Caki2 (cell line): ENCODE measurements around the gene NFIX. TPM values are rescaled to one million over a fixed set of nuclear protein-coding genes. Genes with fewer than 3 reads are reported as not detected.

Experiments used
- DNase-seq: peaks from one replicate; pipeline ENCODE4 v3.0.0-alpha.2; 2015; ENCODE audit warnings: low read depth
- in situ Hi-C: cut with HindIII; loops from 2 replicates; pipeline ENCODE4 v1.10.0; 2016; ENCODE audit warnings: low sequenced_read_pairs, low pct_unique_long_range_greater_than_20kb, mixed read lengths
- total RNA-seq: library from RNA; depleted of rRNA; stranded (reverse); fragments of >200 nt; shearing (Covaris generic); gene quantifications from 2 replicates; pipeline ENCODE4 v1.2.3, GENCODE V29; 2014; ENCODE audit warnings: low replicate concordance

NFIX gene
- total RNA-seq, 1 experiment from 2014 or later: 1.2 TPM

- in situ Hi-C loops: no loop called here
- no peak for DNase-seq
These were observed 19.0 kb downstream of the NFIX start for GRCh38 chr19:13014101-13014920.

- no peak for DNase-seq
- in situ Hi-C loops: no loop called here
These were observed 19.6 kb downstream of the NFIX start for GRCh38 chr19:13014921-13015280.

- in situ Hi-C loops: no loop called here
- DNase-seq: no peak
These were observed 20.3 kb downstream of the NFIX start for GRCh38 chr19:13015361-13016223.

GRCh38 chr19:13016245-13016627, 21.0 kb downstream of the NFIX start:
- in situ Hi-C loops: no loop called here
- DNase-seq: no peak

GRCh38 chr19:13016628-13017305, 21.5 kb downstream of the NFIX start:
- in situ Hi-C loops: no loop called here

GRCh38 chr19:13017306-13018034, 22.2 kb downstream of the NFIX start:
- in situ Hi-C loops: no loop called here
- DNase-seq: no peak

More at GRCh38 chr19:13016628-13017305, 21.5 kb downstream of the NFIX start:
- DNase-seq: no peak

- DNase-seq: no peak
- in situ Hi-C loops: no loop called here
These were observed 23.0 kb downstream of the NFIX start for GRCh38 chr19:13018035-13018914.

- in situ Hi-C loops: no loop called here
- DNase-seq: no peak
These were observed 24.1 kb downstream of the NFIX start for GRCh38 chr19:13019332-13019731.

GRCh38 chr19:13020002-13020414, 24.7 kb downstream of the NFIX start:
- in situ Hi-C loops: no loop called here
- no peak for DNase-seq

GRCh38 chr19:13022111-13022858, 27.0 kb downstream of the NFIX start:
- DNase-seq: no peak
- in situ Hi-C loops: no loop called here

- in situ Hi-C loops: no loop called here
- DNase-seq: no peak
These were observed 27.8 kb downstream of the NFIX start for GRCh38 chr19:13022859-13023636.

- no peak for DNase-seq
- in situ Hi-C loops: no loop called here
These were observed 28.4 kb downstream of the NFIX start for GRCh38 chr19:13023656-13024055.

- in situ Hi-C loops: no loop called here
These were observed 29.1 kb downstream of the NFIX start for GRCh38 chr19:13024126-13024950.

GRCh38 chr19:13024951-13025697, 29.8 kb downstream of the NFIX start:
- no peak for DNase-seq
- in situ Hi-C loops: no loop called here

More at GRCh38 chr19:13024126-13024950, 29.1 kb downstream of the NFIX start:
- no peak for DNase-seq
